DLD1 (cell line): Measurements from ENCODE around the gene LEKR1.
"Not testable (repeated sequence)": the region's sequence is repeated elsewhere in the genome, so short reads cannot be mapped to it uniquely, and the experiment has no call there.

ENCODE experiments used
- in situ Hi-C: cut with HindIII; loops from 2 replicates; pipeline ENCODE4 v1.10.0; 2017; ENCODE audit warnings: low sequenced_read_pairs

Gene LEKR1

DNA sequence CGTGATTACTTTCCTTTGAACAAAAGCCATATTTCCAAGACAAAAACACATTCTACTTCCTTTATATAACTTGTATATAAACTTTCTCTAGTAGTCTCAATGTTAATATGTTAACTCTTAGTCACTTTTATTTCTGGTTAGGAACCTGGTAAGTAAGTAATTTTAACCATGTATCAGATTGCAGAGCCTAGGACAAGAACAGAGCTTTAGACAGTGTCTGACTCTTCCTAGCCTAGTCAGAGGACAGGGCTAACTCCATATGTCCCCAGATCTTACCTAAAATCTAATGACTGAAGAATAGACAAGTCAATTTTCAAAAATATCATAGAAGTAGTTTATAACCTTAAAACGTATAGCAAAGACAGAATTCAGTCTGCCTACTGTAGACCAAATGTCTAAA lies 8.3 kb downstream of the LEKR1 start:
- in situ Hi-C loops = no loop called here

DNA sequence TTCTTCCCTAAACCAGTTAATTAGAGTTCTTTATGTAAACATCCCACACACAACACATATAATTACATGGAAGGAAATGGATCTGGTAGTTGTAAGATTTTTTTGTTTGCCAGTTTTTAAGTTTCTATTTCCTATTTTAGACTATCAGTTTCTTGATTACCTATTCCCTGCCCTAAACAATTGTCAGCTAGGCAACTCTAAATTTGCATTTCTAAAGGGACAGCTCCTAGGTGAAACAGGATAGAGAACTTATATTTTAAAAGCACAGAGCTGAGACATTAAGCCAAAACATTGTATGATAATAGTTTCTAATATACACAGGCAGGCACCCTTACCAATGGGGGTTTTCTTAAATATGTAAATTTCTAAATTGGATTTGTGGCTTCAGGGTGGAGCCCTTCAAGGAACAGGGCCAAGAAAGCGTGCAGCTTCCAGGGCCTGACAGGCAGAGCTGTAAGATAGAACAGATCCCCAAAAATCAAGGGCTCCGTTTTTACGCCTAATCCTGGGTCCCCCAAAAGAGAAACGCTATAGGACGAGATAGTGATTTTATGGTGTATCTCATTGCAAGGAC lies 8.9 kb downstream of the LEKR1 start:
- in situ Hi-C loops = no loop called here

DNA sequence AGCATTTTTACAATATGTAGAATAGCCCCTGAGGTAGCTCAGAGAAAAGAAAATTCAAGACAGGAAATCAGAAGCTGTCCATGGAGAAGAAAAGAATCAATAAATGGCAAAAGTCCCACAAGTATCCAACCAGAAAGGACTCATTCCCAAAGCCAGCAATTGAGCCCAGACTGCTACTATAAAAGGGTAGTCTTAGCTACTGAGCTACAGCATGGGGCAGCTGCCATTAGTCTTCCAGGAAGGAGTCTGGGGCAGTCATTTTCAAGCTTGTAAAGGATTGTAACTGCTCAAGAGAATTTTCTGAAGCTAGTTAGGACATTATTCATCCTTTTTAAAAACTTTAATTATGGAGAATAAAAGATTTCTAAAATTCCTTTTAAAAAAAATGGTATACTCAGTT lies 10.5 kb downstream of the LEKR1 start:
- in situ Hi-C loops = no loop called here

DNA sequence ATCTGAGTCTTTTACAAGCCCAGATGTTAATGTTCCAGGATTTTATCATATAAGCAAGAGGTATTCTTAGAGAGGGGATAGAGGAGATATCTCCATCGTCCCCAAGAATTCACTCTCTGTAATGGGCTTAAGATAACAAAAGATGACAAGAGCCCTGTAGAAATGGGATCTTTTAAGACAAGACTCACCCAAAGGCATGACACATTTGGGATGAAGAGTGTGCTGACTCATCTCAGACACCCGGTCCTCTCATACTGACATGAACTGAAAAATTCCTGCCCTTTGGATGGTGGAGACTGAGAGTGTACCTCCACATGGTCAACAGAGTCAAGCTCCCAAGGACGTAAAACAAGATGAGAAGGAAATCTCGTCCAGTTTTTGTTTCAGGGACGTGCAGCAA lies 11.0 kb downstream of the LEKR1 start:
- in situ Hi-C loops = no loop called here

DNA sequence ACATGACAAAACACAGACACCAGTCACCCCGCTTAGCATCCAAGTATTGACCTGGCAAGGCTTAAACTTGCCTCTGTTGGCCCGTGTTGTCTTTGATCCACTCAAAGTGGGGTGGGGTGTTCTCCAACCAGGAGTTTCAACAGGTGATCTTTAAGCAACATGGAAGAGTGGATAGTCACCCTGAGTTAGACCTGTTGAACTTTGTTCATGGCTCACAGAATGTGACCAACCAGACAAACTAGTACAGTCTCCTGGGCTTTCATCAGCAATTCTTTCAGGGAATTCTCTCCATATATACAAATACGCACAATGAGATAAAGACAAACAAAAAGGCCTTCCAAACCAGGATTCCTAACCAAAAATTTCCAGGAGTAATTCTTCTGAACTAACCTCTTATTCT lies 11.9 kb downstream of the LEKR1 start:
- in situ Hi-C loops = no loop called here

DNA sequence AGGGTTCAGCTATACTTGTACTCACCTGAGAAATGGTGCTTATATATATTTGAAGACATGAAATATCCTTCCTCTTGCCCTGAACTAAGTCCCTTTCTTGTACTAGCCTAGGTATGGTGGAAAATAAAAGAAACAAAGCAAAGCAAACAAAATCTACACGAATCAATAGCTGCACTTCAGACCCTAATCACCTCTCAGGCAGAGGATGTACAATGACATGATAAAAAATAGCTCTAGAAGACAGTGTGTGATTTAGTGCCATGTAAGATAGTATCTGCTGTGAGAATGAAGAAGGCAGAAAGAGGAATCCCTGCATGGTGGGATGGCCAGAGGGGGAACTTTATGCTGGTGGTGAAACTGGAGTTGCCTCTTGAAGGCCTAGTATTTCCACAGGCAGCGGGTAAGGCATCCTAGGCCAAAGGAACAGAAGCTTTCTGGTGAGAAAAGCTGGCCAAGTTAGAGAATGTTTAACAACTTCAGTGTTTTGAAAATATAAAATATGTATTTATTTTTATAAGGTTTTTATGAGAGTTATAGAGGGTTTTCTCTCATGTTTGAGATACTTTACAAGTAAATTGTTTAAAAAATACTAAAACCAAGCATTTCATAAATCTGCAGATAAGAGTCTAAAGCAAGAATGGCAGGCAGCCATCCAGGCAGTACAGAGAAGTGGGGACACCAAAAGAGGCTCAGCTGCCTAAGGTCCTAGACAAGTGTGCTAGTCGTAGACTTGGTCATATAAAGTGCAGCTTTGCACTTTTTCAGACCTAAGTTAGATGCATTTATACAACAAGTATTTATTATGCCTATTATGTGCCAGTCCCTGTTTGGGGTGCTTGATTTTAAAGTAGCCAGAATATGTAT lies 14.9 kb downstream of the LEKR1 start:
- in situ Hi-C loops = no loop called here

DNA sequence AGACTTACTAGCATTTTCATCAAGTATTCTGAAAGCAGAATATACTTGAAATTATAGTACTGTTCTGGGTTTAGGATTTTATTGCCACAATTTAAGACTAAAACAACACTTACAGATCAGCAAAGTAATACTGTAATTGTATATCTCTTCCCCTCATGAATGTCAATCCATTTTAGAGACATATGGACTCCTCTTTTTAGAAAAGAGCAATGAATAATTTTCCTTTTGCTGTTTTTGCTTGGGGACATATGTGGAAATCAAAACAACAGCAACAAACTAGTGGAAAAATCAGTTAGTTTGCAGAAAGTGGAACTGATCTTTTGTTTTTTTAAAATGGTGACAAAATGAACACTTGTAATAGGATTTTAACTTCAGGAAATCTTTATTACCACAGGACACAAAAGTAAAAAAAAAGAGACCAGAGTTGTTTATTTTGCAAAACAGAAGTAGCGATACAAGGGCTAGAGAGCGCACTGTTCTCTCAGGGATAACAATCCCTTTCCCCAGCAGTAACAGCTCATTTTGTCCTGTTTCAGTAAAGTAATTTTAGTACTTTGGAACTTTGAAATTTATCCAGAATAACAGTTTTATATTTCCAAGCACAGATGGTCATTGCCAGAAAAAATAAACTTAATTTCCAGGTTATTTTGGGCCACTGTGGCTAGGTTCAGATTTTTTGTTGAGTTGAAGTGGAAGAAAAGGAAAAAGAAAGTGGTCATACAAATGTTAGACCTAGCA lies 17.1 kb downstream of the LEKR1 start:
- in situ Hi-C loops = no loop called here

DNA sequence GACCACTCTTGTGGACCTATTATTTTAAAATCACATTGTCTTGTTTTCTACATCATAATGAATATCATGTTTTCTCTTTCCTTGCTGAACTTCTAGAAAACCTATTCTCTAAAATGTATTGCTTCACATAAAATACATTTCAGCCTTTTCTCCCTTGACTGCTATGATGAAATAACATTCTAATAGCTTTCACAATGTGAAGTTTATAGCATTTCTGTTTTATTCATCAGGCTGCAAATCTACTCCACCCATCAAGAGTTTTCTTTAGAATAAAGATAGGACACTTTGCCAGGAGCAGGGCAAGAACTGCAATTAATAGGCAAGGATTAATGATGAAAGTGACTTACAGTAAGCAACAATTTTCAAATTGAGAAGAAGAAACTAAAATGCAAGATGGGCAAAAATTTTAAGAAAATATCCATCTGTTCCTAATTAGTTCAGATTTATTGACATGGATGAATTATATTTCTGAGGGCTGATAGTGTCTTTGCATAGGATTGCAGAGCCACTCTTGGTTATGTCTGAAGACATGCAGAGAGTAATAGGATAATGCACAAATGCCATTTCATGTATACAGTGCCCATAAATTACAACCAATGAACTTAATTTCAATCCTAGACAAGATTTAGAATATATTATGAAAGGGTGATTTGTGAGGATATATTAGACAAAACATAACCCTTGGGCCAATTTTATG lies 21.7 kb downstream of the LEKR1 start:
- in situ Hi-C loops = no loop called here

DNA sequence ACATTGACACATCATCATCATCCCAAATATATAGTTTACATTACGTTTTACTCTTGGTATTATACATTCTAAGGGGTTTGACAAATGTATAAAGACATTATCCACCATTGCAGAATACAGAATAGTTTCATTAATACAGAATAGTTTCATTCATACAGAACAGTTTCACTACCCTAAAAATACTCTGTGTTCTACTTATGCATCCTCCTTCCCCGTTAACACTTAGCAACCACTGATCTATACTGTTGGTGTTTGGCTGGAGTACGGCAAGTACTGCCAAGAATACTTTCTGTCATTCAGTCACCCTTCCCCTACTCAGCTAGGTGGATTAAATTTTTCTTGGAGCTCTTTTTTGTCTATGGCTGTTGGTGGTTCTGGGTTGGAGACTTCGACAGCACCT lies 33.4 kb downstream of the LEKR1 start:
- in situ Hi-C loops = no loop called here

DNA sequence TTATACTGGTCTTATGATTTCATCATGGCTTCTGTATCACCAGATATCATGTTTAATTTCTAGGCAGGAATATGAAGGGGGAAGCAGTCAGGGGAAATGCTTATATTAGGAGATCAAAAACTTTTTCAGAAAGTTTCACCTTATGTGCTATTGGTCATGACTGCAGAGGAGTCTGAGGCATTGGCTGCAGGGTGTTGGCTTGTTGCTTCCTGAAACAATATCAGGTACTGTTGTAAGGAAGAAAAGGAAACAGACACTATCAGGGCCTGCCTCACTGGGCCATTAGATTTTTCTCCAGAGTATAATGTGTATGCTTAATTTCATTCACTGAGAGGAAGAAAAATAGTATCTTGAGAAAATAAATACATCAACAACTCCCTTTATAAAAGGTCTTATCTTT lies 34.7 kb downstream of the LEKR1 start:
- in situ Hi-C loops = no loop called here

DNA sequence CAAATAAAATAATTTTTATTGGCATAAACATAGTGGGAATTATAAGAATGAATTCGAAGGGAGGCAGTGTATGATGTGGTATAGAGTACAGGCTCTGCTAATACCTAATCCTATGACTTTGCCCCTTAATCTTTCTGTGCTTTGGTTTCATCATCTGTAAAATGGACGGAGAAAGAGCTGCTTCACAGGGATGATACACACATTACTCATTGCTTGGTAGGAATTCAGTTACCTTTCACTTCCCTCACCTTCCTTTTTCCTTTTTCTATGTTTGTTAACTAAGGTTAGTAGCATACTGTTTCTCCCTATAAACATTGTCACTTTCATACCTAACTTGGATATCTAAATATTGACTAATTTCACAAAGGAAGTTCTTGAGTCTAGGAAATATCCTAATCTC lies 36.2 kb downstream of the LEKR1 start:
- in situ Hi-C loops = no loop called here

DNA sequence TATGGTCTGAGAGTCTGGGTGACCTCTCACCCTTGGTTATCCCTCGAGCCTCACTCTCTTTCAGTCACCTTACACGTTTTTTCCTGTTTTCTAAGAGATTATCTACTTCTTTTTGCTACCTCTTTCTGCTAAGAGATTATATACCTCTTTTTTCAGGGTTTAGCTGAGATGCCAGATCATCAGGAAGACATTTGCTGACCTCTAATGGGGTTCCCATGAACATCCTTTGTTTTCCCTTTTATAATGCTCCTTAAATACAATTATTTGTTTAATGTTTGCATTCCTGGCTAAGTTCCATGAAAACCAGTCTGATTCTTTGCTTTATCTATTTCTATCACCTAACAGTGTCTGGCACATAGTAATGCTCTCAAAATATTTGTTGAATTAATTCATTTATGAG lies 39.6 kb downstream of the LEKR1 start:
- in situ Hi-C loops = no loop called here

DNA sequence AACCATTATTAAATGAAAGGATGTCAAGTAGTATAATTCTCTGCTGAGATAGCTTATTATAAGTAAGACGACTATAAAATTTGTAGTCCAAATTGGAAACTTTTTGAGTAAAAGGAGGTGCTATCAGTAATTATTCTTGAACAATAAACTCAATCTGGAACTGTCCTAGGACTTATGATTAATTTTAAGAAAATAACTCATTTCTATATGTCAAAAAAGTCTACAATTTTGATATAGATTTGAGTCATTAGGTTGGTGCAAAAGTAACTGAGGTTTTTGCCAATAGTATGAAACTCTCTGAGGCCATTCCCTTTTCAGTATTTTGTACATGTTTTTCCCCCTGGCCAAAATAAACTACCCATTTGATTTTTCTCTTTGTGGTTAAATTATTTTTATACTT lies 41.0 kb downstream of the LEKR1 start:
- in situ Hi-C loops = no loop called here

DNA sequence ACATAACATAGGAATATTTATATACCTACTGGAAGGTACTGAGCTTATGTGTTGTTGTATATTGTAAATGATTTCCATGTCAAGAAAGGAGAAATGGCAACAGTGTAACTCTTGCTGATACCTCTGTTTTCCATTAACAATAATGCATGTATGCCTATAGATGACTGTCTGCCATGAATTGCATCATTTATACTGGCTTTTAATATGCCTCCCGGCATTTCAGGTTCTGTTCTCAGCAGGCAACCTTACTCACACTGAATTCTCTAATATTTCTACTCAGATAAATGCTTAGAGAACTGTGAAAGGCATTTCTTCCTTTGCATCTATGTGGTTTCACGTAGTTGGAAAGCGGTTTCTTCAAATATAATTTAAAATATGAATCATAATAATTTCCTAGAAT lies 41.8 kb downstream of the LEKR1 start:
- in situ Hi-C loops = no loop called here

DNA sequence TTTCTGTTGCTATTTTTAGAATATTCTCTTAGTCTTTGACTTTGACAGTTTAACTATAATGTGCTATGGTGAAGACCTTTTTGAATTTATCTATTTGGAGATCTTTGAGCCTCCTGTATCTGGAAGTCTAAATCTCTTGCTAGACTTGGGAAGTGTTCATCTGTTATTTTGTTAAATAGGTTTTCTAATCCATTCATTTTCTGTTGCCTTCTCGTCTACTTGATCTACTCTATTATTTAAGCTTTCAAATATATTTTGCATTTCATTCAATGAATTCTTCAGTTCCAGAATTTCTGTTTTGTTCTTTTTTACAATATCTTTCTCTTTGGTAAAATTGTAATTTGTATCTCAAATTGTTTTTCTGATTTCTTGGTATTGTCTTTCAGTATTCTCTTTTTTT lies 47.8 kb downstream of the LEKR1 start:
- in situ Hi-C loops = no loop called here

DNA sequence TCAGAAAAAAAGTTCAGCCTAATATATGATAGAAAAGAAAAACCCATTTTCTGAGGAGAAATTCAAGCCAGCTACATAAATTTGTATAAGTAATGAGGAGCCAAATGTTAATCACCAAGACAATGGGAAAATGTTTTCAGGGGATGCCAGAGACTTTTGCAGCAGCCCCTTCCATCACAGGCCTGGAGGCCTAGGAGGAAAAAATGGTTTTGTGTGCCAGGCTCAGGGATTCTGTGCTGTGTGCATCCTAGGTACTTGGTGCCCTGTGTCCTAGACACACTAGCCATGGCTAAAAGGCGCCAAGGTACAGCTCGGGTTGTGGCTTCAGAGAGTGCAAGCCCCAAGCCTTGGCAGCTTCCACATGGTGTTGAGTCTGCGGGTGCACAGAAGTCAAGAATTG lies 53.3 kb downstream of the LEKR1 start:
- in situ Hi-C loops = not testable (repeated sequence)

DNA sequence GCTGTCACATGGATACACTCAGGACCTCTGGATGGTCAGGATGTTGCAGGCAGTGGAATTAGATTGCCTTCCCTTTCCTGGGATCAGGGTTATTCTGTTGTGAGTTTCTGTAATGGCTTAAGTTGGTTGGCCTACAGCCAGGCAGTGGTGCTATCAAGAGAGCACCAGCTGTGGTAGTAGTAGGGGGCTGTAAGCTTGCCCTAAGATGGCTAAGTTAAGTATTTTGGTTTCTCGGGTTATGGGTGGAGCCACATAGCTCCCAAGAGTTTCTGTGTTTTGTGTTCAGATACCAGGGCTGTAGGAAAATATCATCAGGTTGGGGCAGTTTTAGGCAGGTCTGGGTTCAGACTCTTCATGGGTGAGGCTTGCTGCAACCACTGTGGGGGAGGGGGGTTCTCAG lies 59.6 kb downstream of the LEKR1 start:
- in situ Hi-C loops = no loop called here

DNA sequence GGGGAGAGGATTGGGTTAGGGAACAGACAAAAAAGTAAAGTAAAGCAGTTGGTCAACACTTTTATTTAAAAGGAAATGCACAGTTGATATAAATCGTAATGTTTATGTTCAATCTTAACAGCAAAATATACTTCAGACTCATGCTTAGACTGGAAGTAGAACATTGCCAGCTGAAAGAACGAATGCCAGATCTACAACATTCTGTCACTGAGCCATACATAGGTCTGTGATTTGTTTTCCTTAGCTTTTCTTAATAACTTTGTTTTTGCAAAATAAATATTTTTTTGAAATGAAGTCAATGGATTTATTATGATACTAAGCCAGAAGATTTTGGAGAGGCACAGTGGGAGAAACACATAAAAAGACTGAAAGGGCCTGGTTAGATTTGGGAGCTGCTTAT lies 62.0 kb downstream of the LEKR1 start:
- in situ Hi-C loops = no loop called here

DNA sequence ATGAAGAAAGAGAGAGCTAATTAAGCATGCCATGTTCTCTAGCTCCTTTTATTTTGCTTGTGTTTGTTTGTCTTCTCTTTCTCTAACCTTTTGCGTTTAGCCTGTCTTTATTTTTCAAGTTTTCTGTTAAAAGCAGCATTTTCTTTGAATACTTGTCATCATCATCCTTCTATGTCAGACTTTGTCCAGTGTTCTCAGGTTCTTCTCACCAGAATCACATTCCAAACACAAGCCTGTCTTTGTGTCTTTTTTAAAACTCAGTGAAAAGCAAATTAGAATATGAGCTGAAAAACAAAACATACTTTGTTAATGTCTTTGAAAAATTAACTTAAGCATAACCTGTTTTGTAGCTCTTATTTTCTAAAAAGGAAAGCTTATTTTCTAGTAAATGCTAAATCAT lies 62.4 kb downstream of the LEKR1 start:
- in situ Hi-C loops = no loop called here

DNA sequence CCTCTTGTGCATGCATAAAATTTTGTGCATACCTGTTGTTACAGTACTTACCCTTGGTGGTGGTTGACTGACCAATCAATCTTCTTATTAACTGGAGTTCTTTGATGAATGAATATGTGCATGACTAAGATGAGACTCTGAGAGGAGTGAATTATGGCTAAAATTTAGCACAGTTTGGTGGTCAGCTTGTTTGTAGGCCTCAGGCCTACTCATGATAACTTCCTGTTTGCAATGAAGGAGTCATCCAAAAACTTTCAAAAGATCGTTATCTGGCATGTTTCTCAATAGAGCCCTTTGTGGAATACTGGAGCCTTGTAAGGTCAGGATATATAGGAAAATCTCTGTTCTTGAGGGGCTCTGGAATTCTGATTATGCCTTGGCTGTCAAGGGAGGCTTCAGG lies 66.5 kb downstream of the LEKR1 start:
- in situ Hi-C loops = no loop called here

DNA sequence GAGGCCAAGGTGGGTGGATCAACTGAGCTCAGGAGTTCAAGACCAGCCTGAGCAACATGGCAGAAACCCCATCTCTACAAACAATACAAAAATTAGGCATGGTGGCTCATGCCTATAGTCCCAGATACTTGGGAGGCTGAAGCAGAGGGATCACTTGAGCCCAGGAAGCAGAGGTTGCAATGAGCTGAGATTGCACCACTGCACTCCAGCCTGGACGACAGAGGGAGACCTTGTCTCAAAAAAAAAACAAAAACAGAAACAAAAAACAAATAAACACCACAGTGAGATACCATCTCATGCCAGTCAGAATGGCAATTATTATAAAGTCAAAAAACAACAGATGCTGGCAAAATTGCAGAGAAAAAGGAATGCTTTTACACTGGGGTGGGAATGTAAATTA lies 69.2 kb downstream of the LEKR1 start:
- in situ Hi-C loops = not testable (repeated sequence)

DNA sequence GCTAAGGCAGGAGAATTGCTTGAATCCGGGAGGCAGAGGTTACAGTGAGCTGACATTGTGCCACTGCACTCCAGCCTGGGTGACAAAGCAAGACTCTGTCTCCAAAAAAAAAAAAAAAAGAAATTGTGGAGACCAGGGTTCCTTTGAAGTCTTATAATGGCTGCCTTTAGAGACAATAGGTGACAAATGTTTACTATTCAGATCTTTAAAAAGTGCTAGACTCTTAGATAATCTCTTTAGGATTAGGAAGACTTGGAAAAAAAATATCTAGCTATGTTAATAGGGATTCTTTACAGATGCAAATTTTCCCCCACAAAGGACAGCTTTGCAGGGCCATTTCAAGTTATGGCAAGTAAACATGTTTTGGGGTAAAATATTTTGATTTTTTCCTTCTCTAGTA lies 71.7 kb downstream of the LEKR1 start:
- in situ Hi-C loops = not testable (repeated sequence)
